Activated CD4-positive, alpha-beta T cell treated with anti-CD3 and anti-CD28 coated beads, Interleukin-10, Interleukin-2, amounts not matched to agents 100 ng/mL and 50 ng/mL, durations not matched to agents 16 hours and 8 hours (primary cell): ENCODE data around the gene LRRN2.
"Not testable (repeated sequence)": the region's sequence is repeated elsewhere in the genome, so short reads cannot be mapped to it uniquely, and the experiment has no call there.

ENCODE experiments used
- DNase-seq: peaks from one replicate; pipeline ENCODE4 v3.0.0-alpha.2; 2020

Gene LRRN2

GRCh38 chr1:204571631-204572030 is 113.9 kb downstream of the LRRN2 start:
- DNase-seq: no peak

GRCh38 chr1:204571128-204571527 is 114.4 kb downstream of the LRRN2 start:
- DNase-seq: no peak

- not testable (repeated sequence) for DNase-seq
Measured at GRCh38 chr1:204570021-204570420, 115.5 kb downstream of the LRRN2 start.

- no peak for DNase-seq
Measured at GRCh38 chr1:204569478-204569877, 116.1 kb downstream of the LRRN2 start.

GRCh38 chr1:204568576-204569315 is 116.8 kb downstream of the LRRN2 start:
- DNase-seq: no peak
